HG03280 (cell line): ENCODE measurements around the gene IGSF3.

ENCODE experiments used
- ATAC-seq: cut with Tn5 transposase; IDR thresholded peaks from one replicate; pipeline ENCODE4 v1.9.1; 2021; ENCODE audit warnings: mild to moderate bottlenecking, moderate library complexity; ENCODE audit not compliant: unreplicated experiment

IGSF3 gene

GRCh38 chr1:116667575-116668105 lies at the start of gene IGSF3:
TSS of gene IGSF3 (minus strand) at chr1:116667733. CDS start at chr1:116666326, 1,407 bp downstream.
- no peak for ATAC-seq

GRCh38 chr1:116717318-116717717 lies 49.8 kb upstream of the IGSF3 start:
- no peak for ATAC-seq

GRCh38 chr1:116716391-116716790 lies 48.9 kb upstream of the IGSF3 start:
- ATAC-seq, result no peak

DNA sequence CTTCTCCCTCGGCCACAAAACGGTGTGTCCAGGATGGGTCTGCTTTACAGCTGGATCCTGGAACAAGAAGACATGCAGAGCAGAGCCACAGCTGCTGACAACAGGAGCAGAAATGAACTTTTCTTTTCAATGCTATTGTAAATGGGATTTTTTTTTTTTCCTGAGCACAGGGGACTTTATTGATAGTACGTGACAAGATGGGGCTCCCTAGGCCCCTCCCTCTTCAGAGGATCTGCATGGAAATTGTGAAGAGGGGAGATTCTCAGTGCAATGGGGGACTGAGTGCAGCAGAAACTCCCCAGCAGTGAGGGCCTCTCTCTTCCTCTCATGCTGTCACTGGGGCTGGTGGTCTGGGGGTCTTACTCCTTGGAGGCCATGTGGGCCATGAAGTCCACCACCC lies 45.9 kb upstream of the IGSF3 start:
- ATAC-seq, result no peak

GRCh38 chr1:116712510-116712909 lies 45.0 kb upstream of the IGSF3 start:
- ATAC-seq, result no peak

DNA sequence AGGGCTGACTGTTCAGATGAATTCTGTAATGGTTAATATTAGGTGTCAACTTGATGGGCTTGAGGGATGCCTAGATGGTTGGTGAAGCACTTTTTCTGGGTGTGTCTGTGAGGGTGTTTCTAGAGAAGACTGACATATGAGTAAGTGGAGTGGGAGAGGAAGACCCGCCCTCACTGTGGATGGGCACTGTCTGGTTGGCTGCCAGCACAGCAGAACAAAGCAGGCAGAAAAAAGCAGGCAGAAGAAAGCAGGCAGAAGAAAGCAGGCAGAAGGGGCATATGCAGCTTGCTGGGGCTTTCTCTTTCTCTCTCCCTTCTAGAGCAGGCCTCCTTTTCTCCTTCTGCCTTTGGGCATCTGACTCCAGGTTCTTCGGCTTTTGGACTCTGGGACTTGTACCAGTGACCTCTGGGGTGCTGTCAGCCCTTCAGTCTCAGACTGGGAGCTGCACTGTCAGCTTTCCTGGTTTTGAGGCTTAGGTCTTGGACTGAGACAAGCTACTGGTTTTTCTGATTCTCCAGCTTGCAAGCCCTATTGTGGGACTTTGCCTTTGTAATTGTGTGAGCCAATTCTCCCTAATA lies 43.8 kb upstream of the IGSF3 start:
- ATAC-seq, result no peak

- no peak for ATAC-seq
Measured at GRCh38 chr1:116710420-116711262, 43.1 kb upstream of the IGSF3 start.

- ATAC-seq, result no peak
Measured at GRCh38 chr1:116709666-116710167, 42.2 kb upstream of the IGSF3 start.

DNA sequence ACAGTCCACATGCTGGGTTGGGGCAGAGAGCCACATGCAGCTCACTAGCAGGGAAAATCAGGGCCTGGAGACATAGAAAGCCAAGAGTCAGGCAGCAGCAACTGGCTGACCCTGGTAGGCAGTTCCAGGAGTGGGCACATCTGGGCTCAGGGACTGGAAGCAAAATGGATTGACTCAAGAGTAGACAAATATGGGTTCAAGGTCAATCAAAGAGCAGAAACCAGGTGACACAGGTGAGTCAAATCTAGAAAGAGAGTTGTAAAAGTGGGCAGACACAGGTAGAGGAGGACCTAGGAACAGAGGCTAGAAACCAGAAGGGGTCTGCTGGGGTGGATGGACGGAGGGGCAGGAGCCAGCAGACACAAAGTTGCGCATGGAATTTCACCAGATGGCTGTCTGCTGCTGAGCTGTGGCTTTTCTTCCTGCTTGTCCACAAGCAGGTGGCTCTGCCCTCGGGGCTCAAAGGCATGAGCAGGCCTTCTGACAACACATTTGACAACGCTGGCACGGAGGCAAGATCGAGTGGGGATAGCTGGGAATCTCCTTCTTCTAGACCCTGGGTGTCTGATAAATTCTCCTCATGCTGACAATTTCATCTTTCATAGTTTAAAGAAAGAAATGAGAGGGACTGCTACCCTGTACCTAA lies 40.8 kb upstream of the IGSF3 start:
- ATAC-seq, result no peak

- no peak for ATAC-seq
Measured at GRCh38 chr1:116706841-116707240, 39.3 kb upstream of the IGSF3 start.

DNA sequence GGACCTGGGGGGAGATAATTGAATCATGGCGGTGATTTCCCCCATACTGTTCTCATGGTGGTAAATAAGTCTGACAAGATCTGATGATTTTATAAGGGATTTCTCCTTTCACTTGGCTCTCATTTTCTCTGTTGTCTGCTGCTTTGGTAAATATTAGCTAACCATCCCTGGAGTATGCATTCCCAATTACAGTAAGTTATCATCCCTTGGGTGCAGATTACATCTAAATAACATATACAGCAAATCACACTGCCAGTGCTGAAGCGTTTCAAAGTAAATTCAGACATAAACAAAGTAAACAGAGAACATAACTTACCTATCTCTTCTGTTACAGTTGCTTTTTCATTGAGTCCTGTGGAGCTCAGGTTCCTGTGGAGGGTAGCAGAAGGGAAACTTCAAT lies 38.6 kb upstream of the IGSF3 start:
- no peak for ATAC-seq

DNA sequence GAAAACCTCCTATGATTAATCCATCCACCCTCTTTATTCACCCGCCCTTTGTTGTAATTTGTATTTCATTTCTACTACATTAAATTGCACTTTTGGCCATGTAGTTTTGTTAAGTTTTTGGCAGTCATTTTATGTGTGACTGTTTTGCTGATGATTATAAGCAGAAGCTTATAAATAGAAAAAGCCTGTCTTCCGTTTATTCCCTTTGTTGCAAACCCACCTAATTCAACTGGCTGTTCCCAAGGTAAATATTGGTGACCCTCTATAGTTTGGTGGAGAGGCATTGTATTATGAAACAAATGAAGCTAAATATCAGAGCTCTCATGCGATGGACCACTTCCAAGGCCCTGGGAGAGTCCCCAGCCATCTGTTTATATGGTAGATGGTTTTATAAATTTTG lies 36.7 kb upstream of the IGSF3 start:
- ATAC-seq, result no peak

GRCh38 chr1:116699605-116700004 lies 32.1 kb upstream of the IGSF3 start:
- ATAC-seq, result no peak

DNA sequence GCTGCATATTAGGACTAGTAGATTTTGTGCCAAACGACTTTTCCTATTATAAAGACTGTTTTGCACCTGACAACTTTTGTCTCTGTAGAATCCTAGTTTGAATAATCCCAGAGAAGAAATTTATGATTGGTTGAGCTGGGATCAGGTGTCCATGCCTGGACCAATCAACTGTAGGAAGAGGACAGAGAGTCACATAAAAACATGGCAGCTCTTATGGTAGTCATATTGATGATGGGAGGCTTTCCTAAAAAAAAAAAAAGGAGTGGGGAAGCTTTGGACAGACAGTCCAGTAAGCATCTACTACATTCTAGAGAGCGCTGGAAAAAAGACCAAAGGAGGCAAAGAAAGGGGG lies 30.7 kb upstream of the IGSF3 start:
- no peak for ATAC-seq

- ATAC-seq, result no peak
Measured at GRCh38 chr1:116697548-116698243, 30.2 kb upstream of the IGSF3 start.

- ATAC-seq, result no peak
Measured at GRCh38 chr1:116694524-116694923, 27.0 kb upstream of the IGSF3 start.

DNA sequence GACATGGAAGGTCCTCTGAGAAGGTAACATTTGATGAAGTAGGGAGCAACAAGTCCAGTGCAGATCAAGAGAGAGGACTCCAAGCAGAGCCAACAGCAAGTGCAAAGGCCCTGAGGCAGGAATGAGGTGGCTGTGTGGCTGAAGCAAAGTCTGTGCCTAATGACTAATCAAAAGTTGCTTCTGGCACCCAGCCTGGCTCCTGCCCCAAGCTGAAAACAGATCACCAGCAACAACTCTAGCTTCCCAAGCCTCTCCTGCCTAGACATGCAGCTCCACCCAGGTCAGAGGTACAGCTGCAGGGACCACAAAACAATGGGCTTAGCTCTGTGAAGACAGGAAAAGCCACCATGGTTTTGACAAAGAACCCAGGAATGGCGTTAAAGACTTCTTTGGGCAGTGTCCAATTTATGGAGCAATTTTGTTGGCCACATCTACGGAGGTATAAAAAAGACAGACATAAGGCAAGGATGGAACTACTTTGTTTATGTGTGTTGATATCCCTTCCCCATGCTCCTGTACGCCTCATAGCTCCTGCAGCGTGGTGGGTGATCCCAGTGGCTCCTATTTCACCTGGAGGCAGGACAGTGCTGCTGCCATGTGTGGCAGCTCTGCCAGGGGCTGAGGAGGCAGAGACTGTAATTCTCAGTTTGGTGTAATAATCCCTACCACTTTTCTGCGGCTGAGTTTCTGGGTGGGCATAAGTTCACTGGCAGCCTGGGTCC lies 26.4 kb upstream of the IGSF3 start:
- ATAC-seq, result no peak

GRCh38 chr1:116692879-116693278 lies 25.3 kb upstream of the IGSF3 start:
- ATAC-seq, result no peak

DNA sequence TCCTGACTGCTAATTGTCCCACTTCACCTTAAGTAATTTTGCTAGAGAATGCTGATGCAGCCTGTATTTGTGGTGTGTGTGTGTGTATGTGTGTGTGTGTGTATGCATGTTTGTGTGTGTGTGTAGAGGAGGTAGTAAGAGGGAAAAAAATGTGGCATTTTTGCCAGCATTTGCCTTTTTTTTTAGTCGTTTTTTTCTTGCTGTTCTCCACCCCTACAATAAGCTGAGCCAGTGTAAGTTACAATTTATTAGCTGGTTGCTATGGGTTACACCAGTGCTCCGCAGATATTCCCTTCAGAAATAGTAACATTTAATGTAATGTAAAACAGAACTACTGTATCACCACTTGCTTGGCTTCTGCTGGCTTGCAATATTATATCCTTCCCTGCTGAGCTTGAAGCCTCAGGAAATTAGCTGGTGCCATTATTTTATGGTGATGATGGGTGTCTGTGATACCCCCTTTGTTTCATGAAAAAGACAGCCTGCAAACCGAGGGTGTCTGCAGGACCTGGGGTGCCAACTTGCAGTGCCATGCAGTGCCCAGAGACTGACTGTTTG lies 23.4 kb upstream of the IGSF3 start:
- no peak for ATAC-seq

DNA sequence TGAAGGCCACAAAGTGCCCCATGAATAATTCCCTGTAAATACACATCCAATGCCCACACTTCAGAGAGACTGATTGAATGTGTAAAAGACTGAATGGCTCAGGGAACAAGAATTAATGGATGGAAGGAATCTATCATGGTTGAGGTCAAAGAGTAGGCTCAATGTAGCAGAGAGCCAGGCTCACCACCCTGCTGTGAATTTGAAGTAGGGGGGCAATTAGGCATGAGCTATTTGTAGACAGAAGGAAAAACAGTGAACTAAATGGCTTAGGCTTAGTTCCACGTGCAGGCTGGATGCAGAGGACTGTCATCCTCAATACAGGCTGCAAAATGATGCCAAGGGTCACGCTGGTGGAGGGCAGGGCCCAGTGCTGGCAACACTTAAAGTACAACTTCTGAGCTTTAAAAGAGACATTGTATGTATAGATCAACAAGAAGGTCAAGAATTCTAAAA lies 22.9 kb upstream of the IGSF3 start:
- ATAC-seq, result no peak
